GM21576 (cell line): Measurements from ENCODE around the gene TXLNG.
"Not testable (repeated sequence)": the region's sequence is repeated elsewhere in the genome, so short reads cannot be mapped to it uniquely, and the experiment has no call there.

Experiments
- ATAC-seq: cut with Tn5 transposase; IDR thresholded peaks from one replicate; pipeline ENCODE4 v1.9.1; 2021; ENCODE audit warnings: mild to moderate bottlenecking, moderate library complexity; ENCODE audit not compliant: unreplicated experiment

TXLNG gene

GRCh38 chrX:16784440-16784839, 1.8 kb upstream of the TXLNG start:
- ATAC-seq: not testable (repeated sequence)

DNA sequence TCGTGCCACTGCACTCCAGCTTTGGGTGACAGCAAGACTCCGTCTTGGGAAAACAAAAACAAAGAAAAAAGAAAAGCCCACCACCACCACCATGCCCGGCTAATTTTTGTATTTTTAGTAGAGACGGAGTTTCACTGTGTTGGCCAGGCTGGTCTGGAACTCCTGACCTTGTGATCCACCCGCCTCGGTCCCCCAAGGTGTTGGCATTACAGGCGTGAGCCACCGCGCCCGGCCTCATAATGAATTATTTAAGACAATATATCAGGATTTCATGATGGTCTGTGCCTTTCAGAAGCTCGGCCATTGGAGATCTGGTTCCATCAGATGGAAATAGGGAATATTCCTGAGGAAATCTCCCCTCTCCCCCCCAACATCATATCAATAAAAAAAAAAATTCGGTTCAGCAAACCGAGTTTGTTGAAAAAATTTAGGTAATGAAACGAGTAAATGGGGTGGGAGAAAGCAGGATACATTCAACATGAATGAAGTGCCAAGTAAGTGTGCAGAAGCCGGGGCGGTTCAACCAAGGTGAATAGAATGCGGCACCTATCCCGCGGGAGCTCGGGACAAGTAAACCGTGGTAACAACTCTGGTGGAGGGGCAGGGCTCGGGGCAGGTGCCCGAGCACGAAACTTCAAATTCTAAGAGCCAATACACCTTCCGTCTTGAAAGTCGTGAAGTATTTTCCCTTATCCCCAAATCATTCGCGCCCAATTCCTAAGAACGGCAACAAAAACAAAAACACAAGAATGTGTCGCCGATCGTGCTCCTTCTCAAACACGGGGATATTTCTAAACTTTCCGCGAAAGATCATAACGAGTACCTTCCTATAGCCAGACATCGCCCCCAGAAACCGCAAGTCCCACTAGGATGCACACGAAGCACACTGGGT, 773 bp upstream of the TXLNG start:
- ATAC-seq: no peak

- ATAC-seq: no peak
Observed at GRCh38 chrX:16786791-16787735, 797 bp downstream of the TXLNG start.

GRCh38 chrX:16788477-16788876, 2.2 kb downstream of the TXLNG start:
- no peak for ATAC-seq

DNA sequence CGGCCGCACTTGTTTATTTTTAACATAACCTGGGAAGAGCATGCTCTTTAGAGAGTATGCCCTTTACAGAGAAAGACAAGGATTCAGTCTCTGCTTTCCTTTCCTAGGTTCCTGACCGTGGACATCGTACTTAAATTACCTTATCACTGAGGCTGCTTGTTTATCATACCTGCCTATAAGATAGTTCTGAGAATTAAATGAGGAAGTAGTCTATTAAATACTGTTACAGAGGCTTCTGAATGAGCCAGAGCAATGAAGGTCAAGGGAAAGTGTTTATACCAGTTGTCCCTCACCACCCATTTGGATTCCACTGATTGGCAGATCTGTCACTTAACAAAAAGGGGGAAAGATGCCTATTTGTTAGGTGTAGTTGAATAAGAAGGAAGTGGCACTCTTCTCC, 10.0 kb downstream of the TXLNG start:
- ATAC-seq: no peak

DNA sequence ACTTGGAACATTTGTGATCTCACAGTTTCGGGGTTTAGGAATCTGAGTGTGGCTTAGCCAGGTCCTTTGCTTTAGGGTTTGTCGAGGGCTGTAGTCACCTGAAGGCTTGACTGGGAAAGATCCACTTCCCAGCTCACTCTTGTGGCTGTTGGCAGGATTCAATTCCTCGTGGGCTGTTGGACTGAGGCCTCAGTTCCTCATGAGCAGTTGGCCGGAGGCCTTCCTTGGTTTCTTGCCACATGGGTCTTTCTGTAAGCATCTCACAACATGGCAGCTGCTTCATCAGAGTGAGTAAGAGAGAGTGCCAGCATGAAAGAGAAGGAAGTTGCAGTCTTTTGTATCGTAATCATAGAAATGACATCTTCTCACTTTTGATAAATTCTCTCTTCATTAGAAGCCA, 11.1 kb downstream of the TXLNG start:
- ATAC-seq: no peak

DNA sequence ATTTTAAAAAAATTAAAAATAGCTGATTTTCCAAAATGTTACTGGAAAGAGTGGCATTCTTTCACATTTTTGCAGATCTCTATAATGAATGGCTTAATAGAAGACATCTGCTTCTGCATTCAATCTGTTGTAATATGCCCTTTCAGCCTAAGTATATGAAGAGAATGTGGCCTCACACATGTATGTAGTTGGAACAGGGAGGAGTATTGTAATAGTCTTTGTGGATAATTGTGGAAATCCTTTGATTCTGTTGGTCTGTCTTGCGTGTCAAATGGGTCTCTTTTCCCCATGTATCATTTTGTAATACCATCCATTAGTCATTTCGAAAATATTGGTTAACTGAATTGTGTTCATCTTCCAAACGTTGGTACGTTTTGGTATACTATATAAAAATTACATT, 11.6 kb downstream of the TXLNG start:
- no peak for ATAC-seq

GRCh38 chrX:16804923-16805464, 18.7 kb downstream of the TXLNG start:
- ATAC-seq: no peak

- no peak for ATAC-seq
Observed at GRCh38 chrX:16807548-16807947, 21.3 kb downstream of the TXLNG start.

- no peak for ATAC-seq
Observed at GRCh38 chrX:16807976-16808542, 21.8 kb downstream of the TXLNG start.

DNA sequence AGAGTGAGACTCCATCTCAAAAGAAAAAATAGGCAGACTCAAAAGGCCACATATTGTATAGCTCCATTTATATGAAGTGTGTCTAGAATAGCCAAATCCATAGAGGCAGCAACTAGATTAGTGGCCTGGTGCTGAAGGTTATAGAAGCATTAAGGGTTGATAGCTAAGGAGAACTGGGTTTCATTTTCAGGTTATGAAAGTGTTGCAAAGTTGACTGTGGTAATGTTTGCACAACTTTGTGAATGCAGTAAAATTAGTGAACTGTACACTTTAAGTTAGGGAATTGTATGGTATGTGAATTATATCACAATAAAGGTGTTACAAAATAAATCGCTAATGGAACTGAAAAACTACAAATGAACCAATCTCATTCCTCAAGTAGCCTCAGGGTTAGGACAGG, 28.3 kb downstream of the TXLNG start:
- no peak for ATAC-seq

- ATAC-seq: no peak
Observed at GRCh38 chrX:16819634-16820033, 33.4 kb downstream of the TXLNG start.

DNA sequence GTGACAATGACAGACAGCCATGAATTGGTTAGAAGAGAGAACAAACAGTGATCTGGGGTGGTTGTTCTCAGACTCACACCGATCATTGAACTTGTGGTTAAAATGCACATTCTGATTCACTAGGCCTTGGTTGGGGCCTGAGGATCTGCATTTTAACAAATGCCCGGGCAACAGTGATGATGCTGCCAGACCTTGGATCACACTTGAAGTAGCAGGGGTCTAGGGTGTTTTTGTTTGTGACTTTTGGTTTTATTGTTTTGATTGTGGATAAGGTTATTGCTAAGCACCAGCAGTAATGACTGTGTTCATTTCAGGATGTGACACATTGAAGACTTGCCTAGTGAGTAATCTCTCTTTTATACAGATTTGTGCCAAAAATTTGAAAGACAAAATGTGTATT, 36.5 kb downstream of the TXLNG start:
- no peak for ATAC-seq

DNA sequence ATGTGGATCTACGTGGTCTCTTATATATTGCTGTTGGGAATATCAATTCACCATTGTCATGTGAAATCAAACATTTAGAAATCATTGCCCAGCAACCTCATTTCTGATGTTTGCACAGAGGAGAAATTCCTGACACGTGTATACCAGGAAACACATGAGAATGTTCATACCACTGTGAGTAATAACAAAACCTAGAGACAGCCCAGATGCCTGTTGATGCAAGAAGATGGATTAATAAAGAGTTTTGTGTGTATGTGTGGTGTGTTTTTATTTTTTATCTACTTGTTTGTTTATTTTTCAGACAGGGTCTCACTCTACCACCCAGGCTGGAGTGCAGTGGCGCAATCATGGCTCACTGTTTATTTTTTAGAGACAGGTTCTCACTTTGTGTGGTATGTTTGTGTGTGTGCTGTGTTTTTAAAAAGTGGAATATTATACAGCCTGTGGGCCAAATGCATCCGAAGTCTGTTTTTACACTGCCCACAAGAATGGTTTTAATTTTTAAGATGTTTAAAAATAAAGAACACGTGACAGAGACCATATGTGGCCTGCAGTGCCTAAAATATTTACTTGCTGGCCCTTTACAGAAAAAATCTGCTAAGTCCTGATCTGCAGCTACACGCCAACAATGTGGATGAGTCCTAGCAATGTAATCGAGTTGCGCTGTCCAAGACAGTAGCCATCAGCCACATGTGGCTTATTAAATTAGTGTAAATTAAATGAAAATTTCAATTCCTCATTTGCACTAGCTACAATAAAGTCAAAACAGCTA, 39.2 kb downstream of the TXLNG start:
- ATAC-seq: no peak

- ATAC-seq: no peak
Observed at GRCh38 chrX:16826207-16826606, 39.9 kb downstream of the TXLNG start.

DNA sequence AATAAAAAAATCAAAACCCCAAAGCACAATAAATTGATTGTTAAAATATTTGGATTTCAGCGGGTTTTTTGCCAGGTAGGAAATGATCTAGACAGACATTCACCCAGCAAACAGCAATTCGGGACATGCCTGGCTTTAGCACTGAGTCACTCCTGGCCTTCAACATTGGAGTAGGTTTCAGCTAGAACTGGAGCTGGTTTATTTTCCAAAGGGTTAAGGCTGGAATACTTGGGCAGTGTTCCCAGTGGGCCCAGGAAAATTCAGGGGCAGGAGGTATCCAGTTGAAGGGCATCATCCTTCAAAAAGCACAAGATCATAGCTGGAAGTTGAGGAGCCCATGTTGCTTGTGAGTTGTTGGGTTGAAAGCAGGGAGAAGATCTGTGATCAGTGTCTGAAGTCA, 41.0 kb downstream of the TXLNG start:
- no peak for ATAC-seq

- ATAC-seq: no peak
Observed at GRCh38 chrX:16828124-16828908, 42.0 kb downstream of the TXLNG start.

GRCh38 chrX:16832301-16832700, 46.0 kb downstream of the TXLNG start:
- ATAC-seq: no peak

DNA sequence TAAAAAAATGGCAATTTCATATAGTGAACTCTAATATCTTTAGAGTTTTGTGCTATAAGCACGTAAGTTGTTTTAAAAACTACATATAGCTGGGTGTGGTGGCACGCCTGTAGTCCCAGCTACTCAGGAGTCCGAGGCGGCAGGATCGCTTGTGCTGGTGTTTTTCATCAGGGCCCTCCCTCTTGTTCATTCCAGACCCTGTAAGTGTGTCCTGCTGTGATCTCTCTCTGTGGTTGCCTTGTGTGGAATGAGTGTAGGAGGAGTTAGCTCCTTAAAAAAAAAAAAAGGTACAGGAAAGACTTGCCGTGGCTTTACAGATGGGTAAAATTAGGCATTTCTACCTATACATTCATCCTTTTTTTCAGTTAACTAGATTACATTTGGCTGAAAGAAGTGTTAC, 48.5 kb downstream of the TXLNG start:
- no peak for ATAC-seq

- ATAC-seq: no peak
Observed at GRCh38 chrX:16836371-16836770, 50.1 kb downstream of the TXLNG start.
